Ectodermal cell (in vitro differentiated cells): ENCODE measurements around the gene PPP1CA.

Source experiments
- H3K27ac ChIP-seq: 2 replicates; pipeline ENCODE4 v1.7.0; 2013; ENCODE audit warnings: mild to moderate bottlenecking, low read depth, low read length; ENCODE audit not compliant: insufficient read depth, poor library complexity, severe bottlenecking
- H3K27me3 ChIP-seq: 2 replicates; pipeline ENCODE4 v1.7.0; 2013; ENCODE audit warnings: mild to moderate bottlenecking, low read length; ENCODE audit not compliant: insufficient read depth, control insufficient read depth, poor library complexity, severe bottlenecking
- H3K36me3 ChIP-seq: one replicate; pipeline ENCODE4 v1.7.0; 2013; ENCODE audit warnings: low read length; ENCODE audit not compliant: control insufficient read depth, insufficient read depth
- H3K4me1 ChIP-seq: one replicate; pipeline ENCODE4 v1.7.0; 2013; ENCODE audit warnings: low read length; ENCODE audit not compliant: control insufficient read depth, insufficient read depth
- H3K4me3 ChIP-seq: 2 replicates; pipeline ENCODE4 v1.7.0; 2013; ENCODE audit warnings: low read depth, low read length, control low read depth; ENCODE audit not compliant: insufficient read depth
- H3K9me3 ChIP-seq: 2 replicates; pipeline ENCODE4 v1.7.0; 2013; ENCODE audit warnings: mild to moderate bottlenecking, low read length, moderate library complexity; ENCODE audit not compliant: control insufficient read depth
- WGBS, 2 experiments: methylation state at CpG; one replicate each; pipeline ENCODE4 v1.1.7; 2013; ENCODE audit warnings: missing lambda C conversion rate in 2 of 2; 5-methylcytosine and 5-hydroxymethylcytosine counted together

Gene PPP1CA

GRCh38 chr11:67372993-67373647 is 28.5 kb downstream of the PPP1CA start, which contains the start of gene CLCF1:
TSS of gene CLCF1 (minus strand) at chr11:67373598. CDS start at chr11:67373539, 59 bp downstream.
- H3K9me3 ChIP-seq = no peaks in the 10 kb centered on the region
- H3K27me3 ChIP-seq = peaks cover 83% of the 10 kb centered on the region
- WGBS, 2 experiments = 0% methylated on average over 75 to 76 of the region's 76 CpGs
- peak within 1 kb of the TSS; percentile 47 for H3K4me3 ChIP-seq
- H3K27ac ChIP-seq = no peak within 1 kb of the TSS
- no peaks in the 10 kb centered on the region for H3K36me3 ChIP-seq
- H3K4me1 ChIP-seq = peaks cover 50% of the 10 kb centered on the region

GRCh38 chr11:67372321-67372992 is 29.2 kb downstream of the PPP1CA start:
- Histone ChIP-seq H3K36me3 (no peaks in the 10 kb centered on the region), H3K27ac (no peak overlapping the region), H3K9me3 (no peaks in the 10 kb centered on the region), H3K4me3 (peak overlapping the region; percentile 47), H3K4me1 (peaks cover 50% of the 10 kb centered on the region), H3K27me3 (peaks cover 78% of the 10 kb centered on the region)
- WGBS, 2 experiments = 0% methylated on average over 78 of the region's 78 CpGs

- Histone ChIP-seq H3K9me3 (no peaks in the 10 kb centered on the region), H3K36me3 (no peaks in the 10 kb centered on the region), H3K4me1 (peaks cover 49% of the 10 kb centered on the region), H3K27ac (no peak overlapping the region), H3K27me3 (peaks cover 72% of the 10 kb centered on the region), H3K4me3 (peak overlapping the region; percentile 12)
- WGBS, 2 experiments = 8 to 12% methylated on average over 16 of the region's 16 CpGs
Observed at GRCh38 chr11:67371911-67372320, 29.7 kb downstream of the PPP1CA start.

GRCh38 chr11:67371189-67371910 is 30.3 kb downstream of the PPP1CA start:
- Histone ChIP-seq H3K27ac (no peak overlapping the region), H3K9me3 (no peaks in the 10 kb centered on the region), H3K4me1 (peaks cover 45% of the 10 kb centered on the region), H3K36me3 (no peaks in the 10 kb centered on the region), H3K4me3 (no peak overlapping the region), H3K27me3 (peaks cover 67% of the 10 kb centered on the region)
- WGBS, 2 experiments = 46 to 47% methylated on average over 8 of the region's 8 CpGs

GRCh38 chr11:67370351-67371076 is 31.1 kb downstream of the PPP1CA start:
- Histone ChIP-seq H3K36me3 (no peaks in the 10 kb centered on the region), H3K4me3 (no peak overlapping the region), H3K27me3 (peaks cover 58% of the 10 kb centered on the region), H3K27ac (no peak overlapping the region), H3K4me1 (peaks cover 45% of the 10 kb centered on the region), H3K9me3 (no peaks in the 10 kb centered on the region)
- WGBS, 2 experiments = 50 to 55% methylated on average over 14 of the region's 14 CpGs

- H3K27me3 ChIP-seq = peaks cover 52% of the 10 kb centered on the region
- H3K4me1 ChIP-seq = peaks cover 43% of the 10 kb centered on the region
- no peak overlapping the region for H3K27ac ChIP-seq
- 62 to 68% methylated on average over 12 of the region's 12 CpGs for WGBS, 2 experiments
- no peak overlapping the region for H3K4me3 ChIP-seq
- no peaks in the 10 kb centered on the region for H3K9me3 ChIP-seq
- no peaks in the 10 kb centered on the region for H3K36me3 ChIP-seq
Observed at GRCh38 chr11:67369801-67370284, 31.8 kb downstream of the PPP1CA start.

- no peak overlapping the region for H3K4me3 ChIP-seq
- H3K36me3 ChIP-seq = no peaks in the 10 kb centered on the region
- no peak overlapping the region for H3K27ac ChIP-seq
- WGBS, 2 experiments = 93 to 96% methylated on average over 8 of the region's 8 CpGs
- peaks cover 37% of the 10 kb centered on the region for H3K4me1 ChIP-seq
- peaks cover 47% of the 10 kb centered on the region for H3K27me3 ChIP-seq
- H3K9me3 ChIP-seq = no peaks in the 10 kb centered on the region
Observed at GRCh38 chr11:67369275-67369674, 32.4 kb downstream of the PPP1CA start.

- no peaks in the 10 kb centered on the region for H3K9me3 ChIP-seq
- no peaks in the 10 kb centered on the region for H3K36me3 ChIP-seq
- peaks cover 32% of the 10 kb centered on the region for H3K4me1 ChIP-seq
- WGBS, 2 experiments = 88 to 97% methylated on average over 3 of the region's 3 CpGs
- H3K4me3 ChIP-seq = no peak overlapping the region
- H3K27me3 ChIP-seq = peaks cover 40% of the 10 kb centered on the region
- H3K27ac ChIP-seq = no peak overlapping the region
Observed at GRCh38 chr11:67368621-67369020, 33.0 kb downstream of the PPP1CA start.

- Histone ChIP-seq H3K27me3 (peaks cover 33% of the 10 kb centered on the region), H3K36me3 (no peaks in the 10 kb centered on the region), H3K4me1 (peaks cover 32% of the 10 kb centered on the region), H3K27ac (no peak overlapping the region), H3K4me3 (no peak overlapping the region), H3K9me3 (no peaks in the 10 kb centered on the region)
- WGBS, 2 experiments = 88% methylated on average over 7 of the region's 7 CpGs
Observed at GRCh38 chr11:67367761-67368227, 33.9 kb downstream of the PPP1CA start.
